Transverse colon (tissue), 4 donors: ENCODE results near the gene TESK2. TPM values are rescaled to one million over a fixed set of nuclear protein-coding genes. Genes with fewer than 3 reads are reported as not detected.
"Not testable (repeated sequence)": the region's sequence is repeated elsewhere in the genome, so short reads cannot be mapped to it uniquely, and the experiment has no call there.

Experiments used
- DNase-seq: peaks from one replicate; pipeline ENCODE4 v3.0.0-alpha.2; 2019
- H3K27ac ChIP-seq, 4 donors: fragments of 200-600 bp; sonication (generic); 2 replicates each; pipeline ENCODE4 v1.5.1; 2016 to 2018; ENCODE audit warnings: inconsistent platforms in 4 of 4
- H3K27me3 ChIP-seq: fragments of 200-600 bp; sonication (generic); 2 replicates; pipeline ENCODE4 v1.5.1; 2017; ENCODE audit warnings: inconsistent platforms
- H3K36me3 ChIP-seq, 4 donors: fragments of 200-600 bp; sonication (generic); 2 replicates each; pipeline ENCODE4 v1.5.1; 2017 to 2019; ENCODE audit warnings: inconsistent platforms in 4 of 4
- H3K4me1 ChIP-seq, 4 donors: fragments of 200-600 bp; sonication (generic); 2 replicates each; pipeline ENCODE4 v1.5.1; 2017 to 2020; ENCODE audit warnings: inconsistent platforms in 4 of 4
- H3K4me3 ChIP-seq, 4 donors: fragments of 200-600 bp; sonication (generic); 1 replicate in 1 of 4; 2 replicates in 3 of 4; pipeline versions ENCODE4 v1.5.1 to v1.6.1; 2017 to 2019; ENCODE audit warnings: inconsistent platforms in 4 of 4
- H3K9me3 ChIP-seq, 2 donors: fragments of 200-600 bp; sonication (generic); 2 replicates each; pipeline ENCODE4 v1.5.1; 2017 to 2019; ENCODE audit warnings: inconsistent platforms in 2 of 2
- CTCF ChIP-seq, 5 experiments: fragments of 200-600 bp in 3 of 5; fragments of 450-650 bp in 2 of 5; sonication (generic) in 3 of 5; IDR thresholded peaks; 1 replicate in 2 of 5; 2 replicates in 3 of 5; pipeline ENCODE4 v1.5.1; 2016 to 2017; ENCODE audit warnings: antibody characterized with exemption in 5 of 5, inconsistent platforms in 3 of 5, mild to moderate bottlenecking in 2 of 5, moderate library complexity in 1 of 5
- EP300 ChIP-seq: sonication (generic); formaldehyde crosslinking; IDR thresholded peaks from one replicate; pipeline ENCODE4 v1.6.1; 2017; ENCODE audit warnings: antibody characterized with exemption, low read depth
- POLR2A ChIP-seq: fragments of 450-650 bp; IDR thresholded peaks from one replicate; pipeline ENCODE4 v1.6.1; 2016; ENCODE audit warnings: antibody characterized with exemption, mild to moderate bottlenecking, moderate library complexity
- POLR2AphosphoS5 ChIP-seq, 3 donors: sonication (generic); formaldehyde crosslinking; IDR thresholded peaks; one replicate each; pipeline ENCODE4 v1.6.1; 2016; ENCODE audit warnings: antibody characterized with exemption in 3 of 3
- WGBS, 2 donors: methylation state at CpG; one replicate each; pipeline ENCODE4 v1.1.5; 2018; ENCODE audit warnings: low coverage in 1 of 2; 5-methylcytosine and 5-hydroxymethylcytosine counted together
- in situ Hi-C, 4 donors: fragments of 200-750 bp; cut with MboI; loops; one replicate each; pipeline versions ENCODE4 v1.15.0 to v1.15.1; 2017; ENCODE audit warnings: low sequenced_read_pairs in 3 of 4, low pct_ligation_motif_present in 1 of 4, low pct_unique_long_range_greater_than_20kb in 1 of 4
- intact Hi-C: fragments of 100-400 bp; cut with DNase I; formaldehyde crosslinking; loops from one replicate; pipeline ENCODE4 v1.15.1; 2023; ENCODE audit warnings: low total_unique reads
- total RNA-seq, 4 donors: library from RNA; depleted of rRNA; stranded (reverse); fragments of >200 nt; gene quantifications; one replicate each; pipeline ENCODE4 v1.1.0, GENCODE V29; 2016

Gene TESK2
- total RNA-seq, 4 donors from 2014 or later = 5.2 to 32.2 (median 14.5) TPM

GRCh38 chr1:45516465-45516864 is 25.5 kb upstream of the TESK2 start:
- in situ Hi-C loops = loop anchor here in 1 of 4 donors (10.0 kb wide), 1 partner anchor 48 kb away; no protein-coding TSS in a partner anchor
- H3K4me1 ChIP-seq = peaks cover 13 to 46% (median 33%) of the 10 kb centered on the region in 4 donors
- intact Hi-C loops = loop anchor here (5.0 kb wide), 1 partner anchor 36 kb away; the partner anchor contains the start of gene AKR1A1
- 56 to 70% methylated on average over 1 to 4 of the region's 4 CpGs for WGBS, 2 donors
- H3K9me3 ChIP-seq = no peaks in the 10 kb centered on the region
- H3K36me3 ChIP-seq = peaks cover 0 to 44% (median 17%) of the 10 kb centered on the region in 4 donors
- no peaks in the 10 kb centered on the region for H3K27me3 ChIP-seq
- DNase-seq = no peak
- no peak for TF ChIP-seq CTCF (IDR thresholded peaks at IDR 0.05)
- TF ChIP-seq EP300 = no peak
- no peak for TF ChIP-seq POLR2A
- no peak for TF ChIP-seq POLR2AphosphoS5 (IDR thresholded peaks at IDR 0.05)
- peak overlapping the region; percentile 17 to 35 (median 24) for H3K27ac ChIP-seq
- H3K4me3 ChIP-seq = no peak overlapping the region

- H3K4me3 ChIP-seq = no peak overlapping the region
- H3K27ac ChIP-seq = peak overlapping the region in 2 of 4 donors; percentile 17 to 30
- intact Hi-C loops (loop anchor here (5.0 kb wide), 1 partner anchor 36 kb away; the partner anchor contains the start of gene AKR1A1), in situ Hi-C loops (loop anchor here in 1 of 4 donors (10.0 kb wide), 1 partner anchor 49 kb away; no protein-coding TSS in a partner anchor)
- no peak for TF ChIP-seq EP300
- TF ChIP-seq CTCF (IDR thresholded peaks at IDR 0.05) = no peak
- TF ChIP-seq POLR2AphosphoS5 (IDR thresholded peaks at IDR 0.05) = no peak
- no peak for TF ChIP-seq POLR2A
- no peaks in the 10 kb centered on the region for H3K27me3 ChIP-seq
- DNase-seq = no peak
- WGBS, 2 donors = 46% methylated on average over 3 of the region's 3 CpGs
- H3K9me3 ChIP-seq = no peaks in the 10 kb centered on the region
- peaks cover 13 to 46% (median 33%) of the 10 kb centered on the region in 4 donors for H3K4me1 ChIP-seq
- H3K36me3 ChIP-seq = peaks cover 0 to 48% (median 20%) of the 10 kb centered on the region in 4 donors
These were observed 25.1 kb upstream of the TESK2 start for GRCh38 chr1:45516036-45516435.

- H3K9me3 ChIP-seq, H3K27me3 ChIP-seq, DNase-seq, H3K4me3 ChIP-seq, H3K27ac ChIP-seq, intact Hi-C loops: not testable (repeated sequence)
- Histone ChIP-seq H3K36me3 (peaks cover 0 to 69% (median 30%) of the 10 kb centered on the region in 4 donors), H3K4me1 (peaks cover 13 to 31% (median 22%) of the 10 kb centered on the region in 4 donors)
- in situ Hi-C loops = loop anchor here in 2 of 4 donors (5.0 to 10.0 kb wide), 2 partner anchors 51 to 54 kb away; no protein-coding TSS in a partner anchor
- 74 to 83% methylated on average over 3 to 9 of the region's 9 CpGs for whole genome bisulfite sequencing, 2 donors
These were observed 22.7 kb upstream of the TESK2 start for GRCh38 chr1:45513532-45514260.

- intact Hi-C loops = no loop called here
- 100% methylated on average over 1 of the region's 1 CpG for WGBS, 2 donors
These were observed 21.7 kb upstream of the TESK2 start for GRCh38 chr1:45512641-45513054.

More at GRCh38 chr1:45512641-45513054, 21.7 kb upstream of the TESK2 start:
- peak; percentile 66 for DNase-seq
- Histone ChIP-seq H3K27ac (no peak overlapping the region), H3K4me3 (no peak overlapping the region), H3K36me3 (peaks cover 0 to 69% (median 30%) of the 10 kb centered on the region in 4 donors), H3K4me1 (peaks cover 13 to 27% (median 21%) of the 10 kb centered on the region in 4 donors), H3K27me3 (no peaks in the 10 kb centered on the region), H3K9me3 (no peaks in the 10 kb centered on the region)
- peak; percentile 60 to 74 (median 63) for TF ChIP-seq CTCF (IDR thresholded peaks at IDR 0.05)
- no peak for TF ChIP-seq POLR2AphosphoS5 (IDR thresholded peaks at IDR 0.05)
- in situ Hi-C loops = loop anchor here in 2 of 4 donors (5.0 to 10.0 kb wide), 2 partner anchors 52 to 55 kb away; no protein-coding TSS in a partner anchor
